Neural progenitor cell (in vitro differentiated cells): ENCODE measurements around the gene ING5. TPM values are rescaled to one million over a fixed set of nuclear protein-coding genes. Genes with fewer than 3 reads are reported as not detected.
A peak's percentile ranks its signal among the peaks of the same experiment; 100 is the strongest.

Source experiments
- DNase-seq: peaks from one replicate; pipeline ENCODE4 v3.0.0-alpha.2; 2016; ENCODE audit warnings: low spot score
- H2AFZ ChIP-seq: fragments of 200-600 bp; sonication (generic); replicated peaks from 2 replicates; pipeline ENCODE4 v1.6.1; 2016; ENCODE audit warnings: antibody characterized with exemption
- H3F3A ChIP-seq: fragments of 200-600 bp; sonication (generic); 2 replicates; pipeline ENCODE4 v1.6.1; 2016; ENCODE audit warnings: antibody characterized with exemption, low read depth
- H3K27ac ChIP-seq: fragments of 200-600 bp; sonication (generic); 2 replicates; pipeline ENCODE4 v1.5.1; 2016; ENCODE audit warnings: mild to moderate bottlenecking
- H3K27me3 ChIP-seq: fragments of 200-600 bp; sonication (generic); 2 replicates; pipeline ENCODE4 v1.6.1; 2016; ENCODE audit warnings: mild to moderate bottlenecking, moderate library complexity
- H3K36me3 ChIP-seq: fragments of 200-600 bp; sonication (generic); 2 replicates; pipeline ENCODE4 v1.5.1; 2016
- H3K4me1 ChIP-seq: fragments of 200-600 bp; sonication (generic); 2 replicates; pipeline ENCODE4 v1.6.1; 2016; ENCODE audit warnings: mixed run types
- H3K4me2 ChIP-seq: fragments of 200-600 bp; sonication (generic); 2 replicates; pipeline ENCODE4 v1.6.1; 2016
- H3K4me3 ChIP-seq: fragments of 200-600 bp; sonication (generic); 2 replicates; pipeline ENCODE4 v1.5.1; 2016
- H3K79me2 ChIP-seq: fragments of 200-600 bp; sonication (generic); 2 replicates; pipeline ENCODE4 v1.6.1; 2016; ENCODE audit warnings: low read depth
- H3K9ac ChIP-seq: fragments of 200-600 bp; sonication (generic); 2 replicates; pipeline ENCODE4 v1.6.1; 2016
- H3K9me3 ChIP-seq: fragments of 200-600 bp; sonication (generic); 2 replicates; pipeline ENCODE4 v1.5.1; 2016; ENCODE audit warnings: low read depth
- H4K20me1 ChIP-seq: fragments of 200-600 bp; sonication (generic); 2 replicates; pipeline ENCODE4 v1.6.1; 2016; ENCODE audit warnings: low read depth
- H3K27ac Mint-ChIP-seq: 3 replicates; pipeline ENCODE4 v1.8.0; 2021; ENCODE audit warnings: mixed read lengths
- H3K27me3 Mint-ChIP-seq: 2 replicates; pipeline ENCODE4 v1.8.0; 2022; ENCODE audit warnings: low read depth, mild to moderate bottlenecking, inconsistent platforms, moderate library complexity, mixed read lengths; ENCODE audit not compliant: insufficient read depth
- H3K36me3 Mint-ChIP-seq: 3 replicates; pipeline ENCODE4 v1.8.0; 2021; ENCODE audit warnings: mixed read lengths
- H3K4me1 Mint-ChIP-seq: 3 replicates; pipeline ENCODE4 v1.8.0; 2021; ENCODE audit warnings: mixed read lengths
- H3K4me3 Mint-ChIP-seq: 3 replicates; pipeline ENCODE4 v1.8.0; 2021; ENCODE audit warnings: mild to moderate bottlenecking, moderate library complexity, mixed read lengths
- H3K9me3 Mint-ChIP-seq: 3 replicates; pipeline ENCODE4 v1.8.0; 2020; ENCODE audit warnings: mixed read lengths
- EZH2 ChIP-seq: fragments of 200-600 bp; sonication (generic); IDR thresholded peaks from 2 replicates; pipeline ENCODE4 v1.6.1; 2017; ENCODE audit warnings: antibody characterized with exemption, mild to moderate bottlenecking, moderate library complexity
- EZH2phosphoT487 ChIP-seq: fragments of 200-600 bp; sonication (generic); IDR thresholded peaks from 2 replicates; pipeline ENCODE4 v1.6.1; 2017; ENCODE audit warnings: antibody characterized with exemption
- total RNA-seq: library from RNA; depleted of rRNA; stranded (reverse); fragments of >200 nt; gene quantifications from 2 replicates; pipeline ENCODE4 v1.2.3, GENCODE V29; 2015; ENCODE audit warnings: low replicate concordance
- TF ChIP-seq, protein P1 (sequence below): fragments of 200-600 bp; sonication (generic); IDR thresholded peaks from 2 replicates; pipeline ENCODE4 v1.5.1; 2017; ENCODE audit warnings: antibody characterized with exemption, mild to moderate bottlenecking

ING5 gene
- total RNA-seq, 1 donor from 2014 or later: 38.2 TPM

DNA sequence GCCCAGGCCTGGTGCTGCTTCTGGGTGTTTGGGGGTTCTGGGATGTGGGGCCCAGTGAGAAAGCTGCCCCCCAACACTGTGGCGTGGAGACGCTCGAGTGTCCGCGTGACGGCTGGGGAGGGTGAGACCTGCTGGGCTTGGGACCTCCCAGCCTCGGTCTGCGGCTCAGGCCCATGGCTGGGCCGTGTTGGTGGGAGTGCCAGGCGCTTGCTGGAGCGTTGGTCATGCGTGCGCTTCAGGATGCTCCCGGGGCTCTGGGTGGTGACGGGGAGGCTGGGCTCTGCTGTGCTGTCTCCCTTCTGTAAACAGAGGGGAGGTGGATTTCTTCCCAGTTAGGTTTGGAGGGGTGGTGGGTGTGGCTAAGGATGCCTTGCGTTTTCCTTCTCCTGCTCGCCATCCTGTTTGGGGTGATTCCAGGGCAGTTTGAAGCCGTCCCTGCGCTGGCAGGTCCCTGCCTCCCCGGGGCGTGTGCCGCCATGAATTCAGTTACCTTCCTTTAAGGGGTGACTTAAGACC, 75.4 kb downstream of the ING5 start:
- Mint-ChIP-seq H3K36me3 (no peaks in the 10 kb centered on the region), H3K4me3 (no peak overlapping the region), H3K4me1 (peaks cover 14% of the 10 kb centered on the region), H3K27ac (no peak overlapping the region), H3K27me3 (peaks cover 11% of the 10 kb centered on the region), H3K9me3 (peaks cover 9% of the 10 kb centered on the region)
- Histone ChIP-seq H3K9me3 (peaks cover 14% of the 10 kb centered on the region), H3K79me2 (no peaks in the 10 kb centered on the region), H2AFZ (no peak overlapping the region), H3K4me3 (no peak overlapping the region), H3K27me3 (no peaks in the 10 kb centered on the region), H3K4me2 (no peak overlapping the region), H4K20me1 (no peaks in the 10 kb centered on the region), H3K9ac (no peak overlapping the region), H3F3A (peaks cover 4% of the 10 kb centered on the region), H3K36me3 (no peaks in the 10 kb centered on the region), H3K4me1 (peaks cover 18% of the 10 kb centered on the region), H3K27ac (no peak overlapping the region)
- TF ChIP-seq EZH2phosphoT487 (no peak), EZH2 (no peak)
- TF ChIP-seq, protein P1, sequence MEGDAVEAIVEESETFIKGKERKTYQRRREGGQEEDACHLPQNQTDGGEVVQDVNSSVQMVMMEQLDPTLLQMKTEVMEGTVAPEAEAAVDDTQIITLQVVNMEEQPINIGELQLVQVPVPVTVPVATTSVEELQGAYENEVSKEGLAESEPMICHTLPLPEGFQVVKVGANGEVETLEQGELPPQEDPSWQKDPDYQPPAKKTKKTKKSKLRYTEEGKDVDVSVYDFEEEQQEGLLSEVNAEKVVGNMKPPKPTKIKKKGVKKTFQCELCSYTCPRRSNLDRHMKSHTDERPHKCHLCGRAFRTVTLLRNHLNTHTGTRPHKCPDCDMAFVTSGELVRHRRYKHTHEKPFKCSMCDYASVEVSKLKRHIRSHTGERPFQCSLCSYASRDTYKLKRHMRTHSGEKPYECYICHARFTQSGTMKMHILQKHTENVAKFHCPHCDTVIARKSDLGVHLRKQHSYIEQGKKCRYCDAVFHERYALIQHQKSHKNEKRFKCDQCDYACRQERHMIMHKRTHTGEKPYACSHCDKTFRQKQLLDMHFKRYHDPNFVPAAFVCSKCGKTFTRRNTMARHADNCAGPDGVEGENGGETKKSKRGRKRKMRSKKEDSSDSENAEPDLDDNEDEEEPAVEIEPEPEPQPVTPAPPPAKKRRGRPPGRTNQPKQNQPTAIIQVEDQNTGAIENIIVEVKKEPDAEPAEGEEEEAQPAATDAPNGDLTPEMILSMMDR: no peak
- no peak for DNase-seq

- no peak overlapping the region for H3K4me3 Mint-ChIP-seq
- TF ChIP-seq EZH2 (no peak), EZH2phosphoT487 (no peak)
- TF ChIP-seq, protein P1: no peak
- no peaks in the 10 kb centered on the region for H3F3A ChIP-seq
- no peak for DNase-seq
- no peaks in the 10 kb centered on the region for H3K36me3 Mint-ChIP-seq
- H3K4me3 ChIP-seq: no peak overlapping the region
- peaks cover 11% of the 10 kb centered on the region for H3K9me3 Mint-ChIP-seq
- peaks cover 11% of the 10 kb centered on the region for H3K27me3 Mint-ChIP-seq
- peak overlapping the region; percentile 22 for H2AFZ ChIP-seq
- H3K9me3 ChIP-seq: peaks cover 15% of the 10 kb centered on the region
- H4K20me1 ChIP-seq: no peaks in the 10 kb centered on the region
- peaks cover 11% of the 10 kb centered on the region for H3K4me1 ChIP-seq
- no peak overlapping the region for H3K27ac ChIP-seq
- H3K36me3 ChIP-seq: no peaks in the 10 kb centered on the region
- no peak overlapping the region for H3K4me2 ChIP-seq
- H3K9ac ChIP-seq: no peak overlapping the region
- H3K79me2 ChIP-seq: no peaks in the 10 kb centered on the region
- H3K27ac Mint-ChIP-seq: peak overlapping the region; percentile 69
- H3K4me1 Mint-ChIP-seq: peaks cover 7% of the 10 kb centered on the region
- H3K27me3 ChIP-seq: no peaks in the 10 kb centered on the region
Observed at GRCh38 chr2:241777686-241778627, 76.1 kb downstream of the ING5 start.

Other genes with a start within 250 kb of the ING5 start
- 164 and 378 TPM in 2 replicates for gene STK25, start 193.5 kb upstream of the ING5 start, total RNA-seq
- 2.0 and 5.5 TPM in 2 replicates for gene BOK, start 143.3 kb upstream of the ING5 start, total RNA-seq
- 25.6 and 43.2 TPM in 2 replicates for gene THAP4, start 64.9 kb upstream of the ING5 start, total RNA-seq
- 80.7 and 114 TPM in 2 replicates for gene ATG4B, start 64.3 kb upstream of the ING5 start, total RNA-seq
- gene DTYMK, start 15.2 kb upstream of the ING5 start, total RNA-seq: 43.4 and 59.9 TPM in 2 replicates
- gene D2HGDH, start 32.6 kb downstream of the ING5 start, total RNA-seq: 3.5 and 15.4 TPM in 2 replicates
- gene GAL3ST2, start 74.8 kb downstream of the ING5 start, total RNA-seq: 0.09 TPM in 1 of 2 replicates, not detected in the other
- gene NEU4, start 107.2 kb downstream of the ING5 start, total RNA-seq: 1.2 TPM in 1 of 2 replicates, not detected in the other
- not detected in 2 replicates for gene PDCD1, start 156.9 kb downstream of the ING5 start, total RNA-seq
- gene RTP5, start 167.7 kb downstream of the ING5 start, total RNA-seq: not detected in 2 replicates